ENCODE data around the gene CDK5RAP3.

DNA sequence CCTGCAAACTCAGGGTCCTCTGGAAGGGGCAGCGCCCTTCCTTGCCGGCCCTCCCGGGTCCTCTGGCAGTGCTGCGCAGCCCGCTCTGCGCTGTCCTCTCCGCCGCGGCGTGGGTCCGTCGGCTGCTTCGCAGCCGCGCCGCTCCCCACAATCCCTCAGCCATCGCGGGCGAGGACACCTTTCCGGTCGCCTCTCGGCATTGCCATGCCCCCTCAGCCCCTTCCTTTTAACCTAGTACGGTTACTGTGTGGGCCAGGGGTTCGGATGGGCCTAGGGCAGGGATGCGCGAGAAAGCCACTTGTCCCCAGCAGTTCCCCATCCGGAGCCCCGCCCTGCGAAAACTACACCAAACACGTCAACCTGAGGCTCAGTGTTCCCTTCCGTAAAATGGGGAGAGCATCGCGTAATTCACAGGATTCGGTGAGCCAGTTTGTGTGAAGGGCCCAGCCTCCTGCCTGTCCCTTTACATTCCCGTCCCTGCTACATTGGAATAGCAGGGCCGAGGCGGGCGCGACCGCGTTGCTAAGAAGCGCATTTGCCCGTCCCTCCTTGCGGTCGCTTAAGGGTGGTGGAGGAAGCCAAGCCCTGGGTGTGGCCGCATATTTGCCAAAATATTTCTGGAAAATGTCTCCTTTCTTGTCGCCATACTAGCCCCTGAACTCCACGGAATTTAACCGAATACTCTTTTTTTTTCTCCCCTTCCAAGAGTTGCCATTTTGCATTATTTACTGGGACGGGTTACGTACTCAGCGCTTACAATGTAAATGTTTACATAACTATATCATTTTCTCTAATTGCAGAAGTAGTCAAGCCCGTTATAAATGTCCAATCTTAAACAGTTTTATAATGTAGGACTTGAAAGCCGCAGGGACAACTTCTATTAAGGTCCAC lies 53.5 kb downstream of the CDK5RAP3 start:
- TF ChIP-seq EZH2 (IDR thresholded peaks at IDR 0.05; ENCODE audit: insufficient read depth, low read length), result no peak
- TF ChIP-seq, protein P1, sequence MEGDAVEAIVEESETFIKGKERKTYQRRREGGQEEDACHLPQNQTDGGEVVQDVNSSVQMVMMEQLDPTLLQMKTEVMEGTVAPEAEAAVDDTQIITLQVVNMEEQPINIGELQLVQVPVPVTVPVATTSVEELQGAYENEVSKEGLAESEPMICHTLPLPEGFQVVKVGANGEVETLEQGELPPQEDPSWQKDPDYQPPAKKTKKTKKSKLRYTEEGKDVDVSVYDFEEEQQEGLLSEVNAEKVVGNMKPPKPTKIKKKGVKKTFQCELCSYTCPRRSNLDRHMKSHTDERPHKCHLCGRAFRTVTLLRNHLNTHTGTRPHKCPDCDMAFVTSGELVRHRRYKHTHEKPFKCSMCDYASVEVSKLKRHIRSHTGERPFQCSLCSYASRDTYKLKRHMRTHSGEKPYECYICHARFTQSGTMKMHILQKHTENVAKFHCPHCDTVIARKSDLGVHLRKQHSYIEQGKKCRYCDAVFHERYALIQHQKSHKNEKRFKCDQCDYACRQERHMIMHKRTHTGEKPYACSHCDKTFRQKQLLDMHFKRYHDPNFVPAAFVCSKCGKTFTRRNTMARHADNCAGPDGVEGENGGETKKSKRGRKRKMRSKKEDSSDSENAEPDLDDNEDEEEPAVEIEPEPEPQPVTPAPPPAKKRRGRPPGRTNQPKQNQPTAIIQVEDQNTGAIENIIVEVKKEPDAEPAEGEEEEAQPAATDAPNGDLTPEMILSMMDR (IDR thresholded peaks at IDR 0.05; ENCODE audit: insufficient read depth, low read depth, low read length), result no peak
